ENCODE data around the gene UFD1. TPM values are rescaled to one million over a fixed set of nuclear protein-coding genes. Genes with fewer than 3 reads are reported as not detected.
A peak's percentile ranks its signal among the peaks of the same experiment; 100 is the strongest.

UFD1 gene
- total and polyA plus RNA-seq, 9 of the 15 experiments (the other 6 are each of a cell fraction or from before 2014, with no cell fraction given) = 238 to 645 (median 363) TPM

DNA sequence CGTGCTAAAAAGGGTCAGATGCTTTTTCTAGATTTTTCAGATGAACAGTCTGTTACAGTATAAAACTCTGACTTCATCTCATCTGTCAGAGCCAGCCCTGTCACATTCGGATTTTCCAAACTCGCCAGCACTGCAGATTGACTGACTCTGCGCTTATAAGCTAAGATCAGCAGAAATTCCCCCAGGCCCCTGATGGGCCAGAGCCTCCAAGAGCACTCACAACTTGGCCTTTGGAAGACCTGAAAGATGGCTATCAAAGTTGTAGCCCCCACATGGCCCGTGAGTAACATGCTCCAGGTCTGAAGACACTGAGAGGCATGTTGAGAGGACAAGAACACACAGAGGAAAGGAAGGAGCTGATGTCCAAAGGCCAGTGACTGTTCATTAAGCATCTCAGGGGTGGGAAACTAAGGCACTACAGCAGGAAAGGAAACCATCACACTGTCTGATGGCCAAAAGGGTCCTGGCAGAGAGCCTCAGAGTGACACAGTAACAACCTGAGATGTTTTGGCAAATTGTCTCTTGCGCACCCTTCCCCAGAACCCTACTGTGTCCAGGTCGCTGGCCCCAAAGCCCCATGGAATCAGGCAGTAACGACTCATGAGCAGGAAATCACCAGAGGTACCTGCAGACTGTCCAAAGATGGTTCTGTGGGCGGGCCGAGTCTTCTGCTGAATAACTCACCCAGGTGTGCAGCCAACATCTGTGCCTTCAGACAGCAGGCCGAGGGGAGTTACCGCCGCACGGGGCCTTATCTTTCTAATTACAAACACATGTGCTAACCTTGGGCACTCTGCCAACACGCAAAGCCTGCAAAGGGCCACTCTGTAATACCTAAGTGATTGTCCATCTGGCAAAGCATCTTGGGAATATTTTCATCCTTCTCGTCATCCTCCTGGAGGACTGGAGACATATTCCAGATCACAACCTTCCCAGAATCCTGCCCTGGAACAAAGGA, 71.1 kb downstream of the UFD1 start (continued):
- TF ChIP-seq ZBTB8A (IDR thresholded peaks at IDR 0.05; ENCODE audit: partially characterized antibody) = no peak
- 0 out of 2 replicates have a peak, but pooled peaks have one; percentile 14 for TF ChIP-seq HDAC6 (IDR thresholded peaks at IDR 0.05; ENCODE audit: low read depth, low read length)
- TF ChIP-seq NONO (IDR thresholded peaks at IDR 0.05; ENCODE audit: low read depth in 2 of 2, low read length in 1 of 2) = peak in 1 of 2 experiments; percentile 61; a peak in 1 of 4 replicates
- peak; percentile 98 for TF ChIP-seq BHLHE40 (IDR thresholded peaks at IDR 0.05; ENCODE audit: low read length)
- 0 out of 2 replicates have a peak, but pooled peaks have one; percentile 36 for TF ChIP-seq HLTF (IDR thresholded peaks at IDR 0.05)
- no peak for TF ChIP-seq ETS2 (tag; IDR thresholded peaks at IDR 0.05; ENCODE audit: borderline replicate concordance, poor library complexity, severe bottlenecking)
- TF ChIP-seq CAMTA2 (CRISPR knock-in tag; conservative IDR thresholded peaks at IDR 0.05) = no peak
- no peak for TF ChIP-seq RBM39 (optimal IDR thresholded peaks at IDR 0.05; ENCODE audit: low read depth, low read length)
- TF ChIP-seq ZNF121 (CRISPR knock-in tag; conservative IDR thresholded peaks at IDR 0.05) = no peak
- TF ChIP-seq CBX3 (IDR thresholded peaks at IDR 0.05; ENCODE audit: borderline replicate concordance in 1 of 2, low read length in 2 of 2) = peak in 1 of 2 experiments; percentile 80; a peak in 1 of 3 replicates
- no peak for TF ChIP-seq ZNF12 (CRISPR knock-in tag; IDR thresholded peaks at IDR 0.05)
- TF ChIP-seq KDM5B (IDR thresholded peaks at IDR 0.05; ENCODE audit: insufficient replicate concordance, low read depth, low read length) = no peak
- TF ChIP-seq, protein P1, sequence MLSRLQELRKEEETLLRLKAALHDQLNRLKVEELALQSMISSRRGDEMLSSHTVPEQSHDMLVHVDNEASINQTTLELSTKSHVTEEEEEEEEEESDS (CRISPR knock-in tag; IDR thresholded peaks at IDR 0.05) = no peak
- TF ChIP-seq PTTG1 (tag; IDR thresholded peaks at IDR 0.05; ENCODE audit: low read depth) = no peak
- 0 out of 2 replicates have a peak, but pooled peaks have one; percentile 67 for TF ChIP-seq STAT6 (CRISPR knock-in tag; IDR thresholded peaks at IDR 0.05)
- TF ChIP-seq HNRNPUL1 (IDR thresholded peaks at IDR 0.05; ENCODE audit: low read length) = no peak; the same call in 1 of the 2 replicates
- TF ChIP-seq ZNF354B (CRISPR knock-in tag; IDR thresholded peaks at IDR 0.05) = 0 out of 2 replicates have a peak, but pooled peaks have one; percentile 37
- TF ChIP-seq, protein P2, sequence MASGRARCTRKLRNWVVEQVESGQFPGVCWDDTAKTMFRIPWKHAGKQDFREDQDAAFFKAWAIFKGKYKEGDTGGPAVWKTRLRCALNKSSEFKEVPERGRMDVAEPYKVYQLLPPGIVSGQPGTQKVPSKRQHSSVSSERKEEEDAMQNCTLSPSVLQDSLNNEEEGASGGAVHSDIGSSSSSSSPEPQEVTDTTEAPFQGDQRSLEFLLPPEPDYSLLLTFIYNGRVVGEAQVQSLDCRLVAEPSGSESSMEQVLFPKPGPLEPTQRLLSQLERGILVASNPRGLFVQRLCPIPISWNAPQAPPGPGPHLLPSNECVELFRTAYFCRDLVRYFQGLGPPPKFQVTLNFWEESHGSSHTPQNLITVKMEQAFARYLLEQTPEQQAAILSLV (tag; IDR thresholded peaks at IDR 0.05) = no peak
- TF ChIP-seq ZNF75A (CRISPR knock-in tag; IDR thresholded peaks at IDR 0.05) = no peak
- no peak for TF ChIP-seq BRD9 (IDR thresholded peaks at IDR 0.05; ENCODE audit: low read depth, partially characterized antibody)
- TF ChIP-seq ZBED1 (IDR thresholded peaks at IDR 0.05) = peak; percentile 81; the same call in 1 of the 2 replicates
- peak; percentile 96 for TF ChIP-seq TAL1 (IDR thresholded peaks at IDR 0.05)
- TF ChIP-seq ZNF134 (CRISPR knock-in tag; conservative IDR thresholded peaks at IDR 0.05) = no peak; the same call in 1 of the 2 replicates
- no peak for TF ChIP-seq NCOA2 (IDR thresholded peaks at IDR 0.05; ENCODE audit: partially characterized antibody in 2 of 2)
- TF ChIP-seq IFI16 (CRISPR knock-in tag; IDR thresholded peaks at IDR 0.05) = peak; percentile 66; the same call in 1 of the 2 replicates
- no peak for TF ChIP-seq TCF7L2 (IDR thresholded peaks at IDR 0.05; ENCODE audit: low read depth, low read length)
